Measurements from ENCODE around the gene YARS2. TPM values are rescaled to one million over a fixed set of nuclear protein-coding genes. Genes with fewer than 3 reads are reported as not detected.

Gene YARS2
- total and polyA plus RNA-seq, 9 of the 15 experiments (the other 6 are each of a cell fraction or from before 2014, with no cell fraction given) = 15.2 to 40.9 (median 28.7) TPM

DNA sequence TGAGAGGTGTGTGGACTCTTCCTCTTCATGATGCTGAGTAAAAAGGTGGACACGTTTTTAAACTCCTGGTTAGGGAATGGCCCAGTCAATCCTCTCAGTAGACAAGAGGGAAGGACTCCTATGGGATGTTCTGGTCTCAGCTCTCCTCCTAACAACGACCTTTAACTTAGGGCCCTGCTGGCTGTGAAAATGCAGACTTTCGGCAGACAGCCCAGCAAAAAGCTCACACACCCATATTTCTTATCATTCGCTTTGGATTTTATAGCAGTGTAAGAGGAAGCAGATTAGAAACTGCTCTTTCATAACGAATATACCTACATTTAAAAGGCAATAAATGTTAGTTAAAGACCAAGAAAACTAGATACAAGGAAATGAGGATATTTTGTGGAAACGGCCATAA is 18.0 kb upstream of the YARS2 start:
- Histone ChIP-seq H2AFZ (ENCODE audit: low read depth, low read length) (no peak overlapping the region), H4K20me1 (replicated peaks; ENCODE audit: control insufficient read depth, insufficient read depth, low read length) (no peaks in the 10 kb centered on the region), H3K27ac (ENCODE audit: extremely low read depth, low read depth, low read length) (no peak overlapping the region), H3K4me1 (replicated peaks in 1 of 2; ENCODE audit: control insufficient read depth in 2 of 2, insufficient read depth in 2 of 2, low read length in 2 of 2) (no peaks in the 10 kb centered on the region), H3K9ac (ENCODE audit: insufficient read depth in 1 of 2, low read depth in 2 of 2, low read length in 2 of 2) (no peak overlapping the region), H3K79me2 (ENCODE audit: control insufficient read depth, insufficient read depth, low read length) (no peaks in the 10 kb centered on the region), H3K36me3 (ENCODE audit: control insufficient read depth, insufficient read depth, low read length) (no peaks in the 10 kb centered on the region), H3K4me3 (no peak overlapping the region), H3K4me2 (ENCODE audit: insufficient read depth, low read length) (no peak overlapping the region), H3K27me3 (ENCODE audit: control insufficient read depth in 2 of 2, insufficient read depth in 2 of 2, low read length in 2 of 2) (peaks cover 2 to 7% of the 10 kb centered on the region in 2 experiments; a peak in 2 of 5 replicates), H3K9me1 (ENCODE audit: control insufficient read depth, insufficient read depth, low read length) (no peaks in the 10 kb centered on the region), H3K9me3 (replicated peaks; ENCODE audit: control insufficient read depth, insufficient read depth, low read depth, low read length) (no peaks in the 10 kb centered on the region)
- 2% methylated on average over 6 of the region's 6 CpGs for WGBS (ENCODE audit: insufficient coverage, low coverage, missing lambda C conversion rate)
- intact Hi-C loops (cut with micrococcal nuclease) (no loop called here), in situ Hi-C loops (cut with MboI) (no loop called here)
- no peak for ATAC-seq
- BruUV-seq (replicated peaks) = no TSS peak
- ChIA-PET CTCF (ENCODE audit: low intra/inter-chr PET ratio) (no interaction called here), POLR2A (interaction anchor here (0.6 to 1.2 kb wide), 2 partner anchors 10 to 149 kb away, joined by 3 read pairs; no protein-coding TSS in a partner anchor)
- no peak for DNase-seq (ENCODE audit: extremely low read depth in 1 of 4, low spot score in 3 of 4)
- TF ChIP-seq HNRNPH1 (optimal IDR thresholded peaks at IDR 0.05; ENCODE audit: low read depth, low read length) = no peak
- no peak for TF ChIP-seq ZNF384 (IDR thresholded peaks at IDR 0.05; ENCODE audit: low read depth, low read length)
- TF ChIP-seq, protein P1, sequence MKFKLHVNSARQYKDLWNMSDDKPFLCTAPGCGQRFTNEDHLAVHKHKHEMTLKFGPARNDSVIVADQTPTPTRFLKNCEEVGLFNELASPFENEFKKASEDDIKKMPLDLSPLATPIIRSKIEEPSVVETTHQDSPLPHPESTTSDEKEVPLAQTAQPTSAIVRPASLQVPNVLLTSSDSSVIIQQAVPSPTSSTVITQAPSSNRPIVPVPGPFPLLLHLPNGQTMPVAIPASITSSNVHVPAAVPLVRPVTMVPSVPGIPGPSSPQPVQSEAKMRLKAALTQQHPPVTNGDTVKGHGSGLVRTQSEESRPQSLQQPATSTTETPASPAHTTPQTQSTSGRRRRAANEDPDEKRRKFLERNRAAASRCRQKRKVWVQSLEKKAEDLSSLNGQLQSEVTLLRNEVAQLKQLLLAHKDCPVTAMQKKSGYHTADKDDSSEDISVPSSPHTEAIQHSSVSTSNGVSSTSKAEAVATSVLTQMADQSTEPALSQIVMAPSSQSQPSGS (CRISPR knock-in tag; IDR thresholded peaks at IDR 0.05) = no peak
- no peak for TF ChIP-seq SMAD4 (CRISPR knock-in tag; conservative IDR thresholded peaks at IDR 0.05)
- TF ChIP-seq TCF7L2 (IDR thresholded peaks at IDR 0.05; ENCODE audit: low read depth, low read length) = no peak
- TF ChIP-seq, protein P2, sequence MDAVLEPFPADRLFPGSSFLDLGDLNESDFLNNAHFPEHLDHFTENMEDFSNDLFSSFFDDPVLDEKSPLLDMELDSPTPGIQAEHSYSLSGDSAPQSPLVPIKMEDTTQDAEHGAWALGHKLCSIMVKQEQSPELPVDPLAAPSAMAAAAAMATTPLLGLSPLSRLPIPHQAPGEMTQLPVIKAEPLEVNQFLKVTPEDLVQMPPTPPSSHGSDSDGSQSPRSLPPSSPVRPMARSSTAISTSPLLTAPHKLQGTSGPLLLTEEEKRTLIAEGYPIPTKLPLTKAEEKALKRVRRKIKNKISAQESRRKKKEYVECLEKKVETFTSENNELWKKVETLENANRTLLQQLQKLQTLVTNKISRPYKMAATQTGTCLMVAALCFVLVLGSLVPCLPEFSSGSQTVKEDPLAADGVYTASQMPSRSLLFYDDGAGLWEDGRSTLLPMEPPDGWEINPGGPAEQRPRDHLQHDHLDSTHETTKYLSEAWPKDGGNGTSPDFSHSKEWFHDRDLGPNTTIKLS (IDR thresholded peaks at IDR 0.05; ENCODE audit: borderline replicate concordance, low read depth) = no peak
- TF ChIP-seq, protein P3, sequence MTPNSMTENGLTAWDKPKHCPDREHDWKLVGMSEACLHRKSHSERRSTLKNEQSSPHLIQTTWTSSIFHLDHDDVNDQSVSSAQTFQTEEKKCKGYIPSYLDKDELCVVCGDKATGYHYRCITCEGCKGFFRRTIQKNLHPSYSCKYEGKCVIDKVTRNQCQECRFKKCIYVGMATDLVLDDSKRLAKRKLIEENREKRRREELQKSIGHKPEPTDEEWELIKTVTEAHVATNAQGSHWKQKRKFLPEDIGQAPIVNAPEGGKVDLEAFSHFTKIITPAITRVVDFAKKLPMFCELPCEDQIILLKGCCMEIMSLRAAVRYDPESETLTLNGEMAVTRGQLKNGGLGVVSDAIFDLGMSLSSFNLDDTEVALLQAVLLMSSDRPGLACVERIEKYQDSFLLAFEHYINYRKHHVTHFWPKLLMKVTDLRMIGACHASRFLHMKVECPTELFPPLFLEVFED (CRISPR knock-in tag; conservative IDR thresholded peaks at IDR 0.05) = no peak
- TF ChIP-seq L3MBTL2 (IDR thresholded peaks at IDR 0.05) = no peak
- TF ChIP-seq ZFPM2 (CRISPR knock-in tag; IDR thresholded peaks at IDR 0.05) = no peak
- TF ChIP-seq ZNF717 (CRISPR knock-in tag; IDR thresholded peaks at IDR 0.05) = no peak
- no peak for TF ChIP-seq TAF1 (IDR thresholded peaks at IDR 0.05; ENCODE audit: control insufficient read depth, extremely low read depth, insufficient read depth, low read length, severe bottlenecking)
- no peak for TF ChIP-seq RBBP5 (IDR thresholded peaks at IDR 0.05; ENCODE audit: borderline replicate concordance, insufficient read depth, low read length, poor library complexity, severe bottlenecking)
- no peak for FAIRE-seq

Measured in K562 (cell line).